HepG2 (cell line): ENCODE measurements around the gene SH3D19. TPM values are rescaled to one million over a fixed set of nuclear protein-coding genes. Genes with fewer than 3 reads are reported as not detected.
A peak's percentile ranks its signal among the peaks of the same experiment; 100 is the strongest.

ENCODE experiments used
- FOXK1 ChIP-seq: sonication (generic); formaldehyde crosslinking; IDR thresholded peaks from 2 replicates; pipeline ENCODE4 v1.4.0; 2020; ENCODE audit warnings: low read depth, missing genetic modification reagents, borderline replicate concordance
- GATA4 ChIP-seq: sonication (generic); IDR thresholded peaks from 2 replicates; pipeline ENCODE4 v1.6.1; 2016; ENCODE audit warnings: antibody characterized with exemption, low read depth, borderline replicate concordance
- GRHL1 ChIP-seq: sonication (generic); formaldehyde crosslinking; conservative IDR thresholded peaks from 2 replicates; pipeline ENCODE4 v1.8.0; 2022; ENCODE audit warnings: missing genetic modification reagents
- IRF9 ChIP-seq: sonication (generic); formaldehyde crosslinking; IDR thresholded peaks from 2 replicates; pipeline ENCODE4 v1.8.0; 2022; ENCODE audit warnings: missing genetic modification reagents, mild to moderate bottlenecking, borderline replicate concordance
- IRX3 ChIP-seq: sonication (generic); formaldehyde crosslinking; IDR thresholded peaks from 2 replicates; pipeline ENCODE4 v1.8.1; 2023; ENCODE audit warnings: mild to moderate bottlenecking, low read depth, missing genetic modification reagents, borderline replicate concordance
- MED13 ChIP-seq: sonication (generic); formaldehyde crosslinking; IDR thresholded peaks from 2 replicates; pipeline ENCODE4 v1.5.0; 2020; ENCODE audit warnings: missing genetic modification reagents
- REST ChIP-seq, 2 experiments: IDR thresholded peaks; 2 replicates each; pipeline ENCODE4 v1.6.1; 2011 to 2012; ENCODE audit warnings: low read length in 2 of 2, borderline replicate concordance in 1 of 2, low read depth in 1 of 2, mild to moderate bottlenecking in 1 of 2, moderate library complexity in 1 of 2
- THAP9 ChIP-seq: sonication (generic); formaldehyde crosslinking; IDR thresholded peaks from 2 replicates; pipeline ENCODE4; 2020; ENCODE audit warnings: missing genetic modification reagents, mild to moderate bottlenecking, borderline replicate concordance
- ZFP41 ChIP-seq: sonication (generic); formaldehyde crosslinking; IDR thresholded peaks from 2 replicates; pipeline ENCODE4 v1.4.0; 2020; ENCODE audit warnings: mild to moderate bottlenecking, missing genetic modification reagents, borderline replicate concordance
- ZKSCAN1 ChIP-seq: fragments of 150-350 bp; IDR thresholded peaks from 2 replicates; pipeline ENCODE4 v1.6.1; 2014; ENCODE audit warnings: low read length
- ZNF24 ChIP-seq: fragments of 450-650 bp; IDR thresholded peaks from 2 replicates; pipeline ENCODE4 v1.6.1; 2017; ENCODE audit warnings: antibody characterized with exemption, mild to moderate bottlenecking
- ZNF280D ChIP-seq: sonication (generic); formaldehyde crosslinking; IDR thresholded peaks from 2 replicates; pipeline ENCODE4 v1.5.1; 2020; ENCODE audit warnings: mild to moderate bottlenecking, missing genetic modification reagents
- ZNF350 ChIP-seq: sonication (generic); formaldehyde crosslinking; IDR thresholded peaks from 2 replicates; pipeline ENCODE4 v1.4.0; 2020; ENCODE audit warnings: mild to moderate bottlenecking, low read depth, missing genetic modification reagents, borderline replicate concordance
- ZZZ3 ChIP-seq: sonication (generic); formaldehyde crosslinking; IDR thresholded peaks from 2 replicates; pipeline ENCODE4 v1.4.0; 2020; ENCODE audit warnings: missing genetic modification reagents, mild to moderate bottlenecking, borderline replicate concordance
- polyA plus RNA-seq, 8 experiments: library from polyadenylated mRNA; depleted of rRNA in 3 of 8; stranded (reverse) in 7 of 8; unstranded in 1 of 8; fragments of >200 nt; fragmentation: Illumina TruSeq in 4 of 8; extraction: Trizol in 4 of 8; gene quantifications; 2 replicates each; pipeline versions ENCODE4 v1.2.1 to v1.2.3, GENCODE V29; 2011 to 2016; ENCODE audit warnings: low read depth in 4 of 8, missing spikeins in 1 of 8, mixed read lengths in 1 of 8; ENCODE audit not compliant: insufficient read depth in 1 of 8
- total RNA-seq, 5 experiments: library from RNA; depleted of rRNA; stranded (reverse); fragments of >200 nt; fragmentation: Illumina TruSeq; extraction: Trizol; gene quantifications; 2 replicates each; pipeline ENCODE4 v1.2.3, GENCODE V29; 2016; ENCODE audit warnings: low read depth in 1 of 5

SH3D19 gene
- total and polyA plus RNA-seq, 2 of the 13 experiments (the other 11 are each of a cell fraction or from before 2014, with no cell fraction given), result 31.2 to 38.0 TPM

- TF ChIP-seq ZNF24 (peak; percentile 63; the same call in 1 of the 2 replicates), IRF9 (CRISPR knock-in tag) (peak; percentile 95; the same call in 1 of the 2 replicates), ZZZ3 (CRISPR knock-in tag) (peak; percentile 100; the same call in 1 of the 2 replicates), ZKSCAN1 (no peak), IRX3 (CRISPR knock-in tag) (peak; percentile 78), MED13 (CRISPR knock-in tag) (peak; percentile 93), GATA4 (no peak; the same call in 1 of the 2 replicates), ZFP41 (CRISPR knock-in tag) (peak; percentile 27; the same call in 1 of the 2 replicates), ZNF350 (CRISPR knock-in tag) (peak; percentile 99), GRHL1 (CRISPR knock-in tag) (no peak), REST (IDR thresholded peaks at IDR 0.05; ENCODE audit: borderline replicate concordance in 1 of 2, low read depth in 1 of 2, low read length in 2 of 2) (peak in 1 of 2 experiments; percentile 84; a peak in 2 of 4 replicates), FOXK1 (peak; percentile 98), THAP9 (peak; percentile 97), ZNF280D (peak; percentile 98)
Measured at GRCh38 chr4:151099229-151099975, 226.0 kb downstream of the SH3D19 start, which contains the start of gene RPS3A (continued).
